H9 (cell line): ENCODE measurements around the gene MOB3B. TPM values are rescaled to one million over a fixed set of nuclear protein-coding genes. Genes with fewer than 3 reads are reported as not detected.

Experiments
- DNase-seq: peaks from one replicate; pipeline ENCODE4 v3.0.0-alpha.2; 2017
- H2AFZ ChIP-seq: one replicate; pipeline ENCODE4 v1.6.1; 2013; ENCODE audit warnings: mild to moderate bottlenecking, low read length, control low read depth, moderate library complexity
- H2AK5ac ChIP-seq: 2 replicates; pipeline ENCODE4 v1.6.1; 2013; ENCODE audit warnings: low read length, control low read depth, mixed read lengths; ENCODE audit not compliant: insufficient read length
- H2BK120ac ChIP-seq: one replicate; pipeline ENCODE4 v1.6.1; 2013; ENCODE audit warnings: low read depth, mild to moderate bottlenecking, low read length, control low read depth, inconsistent platforms; ENCODE audit not compliant: poor library complexity, severe bottlenecking
- H2BK12ac ChIP-seq: 2 replicates; pipeline ENCODE4 v1.6.1; 2013; ENCODE audit warnings: low read length, control low read depth, mixed read lengths, low read depth; ENCODE audit not compliant: insufficient read length
- H2BK15ac ChIP-seq: 2 replicates; pipeline ENCODE4 v1.6.1; 2013; ENCODE audit warnings: low read depth, low read length, control low read depth
- H2BK20ac ChIP-seq: one replicate; pipeline ENCODE4 v1.6.1; 2013; ENCODE audit warnings: low read depth, mild to moderate bottlenecking, low read length, control low read depth, inconsistent platforms; ENCODE audit not compliant: poor library complexity, severe bottlenecking
- H2BK5ac ChIP-seq: 2 replicates; pipeline ENCODE4 v1.6.1; 2013; ENCODE audit warnings: low read length, control low read depth, mixed read lengths; ENCODE audit not compliant: insufficient read length
- H3K14ac ChIP-seq: 2 replicates; pipeline ENCODE4 v1.6.1; 2013; ENCODE audit warnings: low read length, control low read depth; ENCODE audit not compliant: insufficient read depth
- H3K18ac ChIP-seq: 2 replicates; pipeline ENCODE4 v1.6.1; 2013; ENCODE audit warnings: low read depth, mild to moderate bottlenecking, mixed read lengths, low read length, control low read depth; ENCODE audit not compliant: insufficient read length
- H3K23ac ChIP-seq: 2 replicates; pipeline ENCODE4 v1.6.1; 2013; ENCODE audit warnings: low read length, control low read depth, mixed read lengths, low read depth; ENCODE audit not compliant: insufficient read length
- H3K23me2 ChIP-seq: 2 replicates; pipeline ENCODE4 v1.6.1; 2013; ENCODE audit warnings: low read depth, mild to moderate bottlenecking, mixed read lengths, low read length, control low read depth; ENCODE audit not compliant: insufficient read length, poor library complexity, severe bottlenecking
- H3K27ac ChIP-seq: 2 replicates; pipeline ENCODE4 v1.5.1; 2013; ENCODE audit warnings: low read length, control low read depth, mixed read lengths, low read depth; ENCODE audit not compliant: insufficient read length
- H3K27me3 ChIP-seq: 2 replicates; pipeline ENCODE4 v1.6.1; 2013; ENCODE audit warnings: low read length, control low read depth, inconsistent platforms; ENCODE audit not compliant: insufficient read depth
- H3K4ac ChIP-seq: 2 replicates; pipeline ENCODE4 v1.6.1; 2013; ENCODE audit warnings: low read depth, mild to moderate bottlenecking, control low read depth, inconsistent platforms, low read length, moderate library complexity
- H3K4me1 ChIP-seq: 2 replicates; pipeline ENCODE4 v1.6.1; 2013; ENCODE audit warnings: low read length, control low read depth, inconsistent platforms; ENCODE audit not compliant: insufficient read depth
- H3K4me2 ChIP-seq: 2 replicates; pipeline ENCODE4 v1.6.1; 2013; ENCODE audit warnings: low read length, control low read depth, mixed read lengths; ENCODE audit not compliant: insufficient read length, insufficient read depth
- H3K56ac ChIP-seq: 2 replicates; pipeline ENCODE4 v1.6.1; 2013; ENCODE audit warnings: low read depth, mild to moderate bottlenecking, mixed read lengths, low read length, control low read depth; ENCODE audit not compliant: insufficient read length
- H3K79me1 ChIP-seq: 2 replicates; pipeline ENCODE4 v1.6.1; 2013; ENCODE audit warnings: low read depth, mild to moderate bottlenecking, moderate library complexity, low read length, control low read depth, inconsistent platforms; ENCODE audit not compliant: insufficient read depth, poor library complexity, severe bottlenecking
- H3K79me2 ChIP-seq: 2 replicates; pipeline ENCODE4 v1.6.1; 2013; ENCODE audit warnings: low read length, control low read depth, inconsistent platforms; ENCODE audit not compliant: insufficient read depth
- H3K9ac ChIP-seq: 2 replicates; pipeline ENCODE4 v1.6.1; 2013; ENCODE audit warnings: low read length, control low read depth, mixed read lengths; ENCODE audit not compliant: insufficient read length; ENCODE audit errors: extremely low read depth
- H3K9me3 ChIP-seq: one replicate; pipeline ENCODE4 v1.6.1; 2013; ENCODE audit warnings: low read depth, low read length, inconsistent platforms; ENCODE audit not compliant: control insufficient read depth
- H3T11ph ChIP-seq: one replicate; pipeline ENCODE4 v1.6.1; 2013; ENCODE audit warnings: mild to moderate bottlenecking, low read length, control low read depth, inconsistent platforms
- H4K20me1 ChIP-seq: one replicate; pipeline ENCODE4 v1.6.1; 2013; ENCODE audit not compliant: control insufficient read depth, insufficient read length, insufficient read depth
- H4K5ac ChIP-seq: 2 replicates; pipeline ENCODE4 v1.6.1; 2013; ENCODE audit warnings: low read depth, mild to moderate bottlenecking, mixed read lengths, low read length, control low read depth; ENCODE audit not compliant: insufficient read length
- H4K8ac ChIP-seq: replicated peaks from 2 replicates; pipeline ENCODE4 v1.6.1; 2013; ENCODE audit warnings: low read length, control low read depth, mixed read lengths, low read depth; ENCODE audit not compliant: insufficient read length
- H4K91ac ChIP-seq: 2 replicates; pipeline ENCODE4 v1.6.1; 2013; ENCODE audit warnings: low read depth, mild to moderate bottlenecking, moderate library complexity, mixed read lengths, low read length, control low read depth; ENCODE audit not compliant: insufficient read length
- H3K27ac Mint-ChIP-seq, 3 experiments: 2 replicates in 2 of 3; 3 replicates in 1 of 3; pipeline ENCODE4 v1.8.0; 2020 to 2021; ENCODE audit warnings: mixed read lengths in 3 of 3, mild to moderate bottlenecking in 1 of 3, moderate library complexity in 1 of 3
- H3K27me3 Mint-ChIP-seq: 2 replicates; pipeline ENCODE4 v1.8.0; 2021; ENCODE audit warnings: low read depth, mild to moderate bottlenecking, moderate library complexity, mixed read lengths
- H3K36me3 Mint-ChIP-seq, 3 experiments: 2 replicates in 2 of 3; 3 replicates in 1 of 3; pipeline ENCODE4 v1.8.0; 2020 to 2021; ENCODE audit warnings: low read depth in 3 of 3, mixed read lengths in 3 of 3; ENCODE audit not compliant: insufficient read depth in 1 of 3
- H3K4me1 Mint-ChIP-seq, 2 experiments: 2 replicates each; pipeline ENCODE4 v1.8.0; 2020; ENCODE audit warnings: mixed read lengths in 2 of 2
- H3K4me3 Mint-ChIP-seq, 2 experiments: 2 replicates in 1 of 2; 3 replicates in 1 of 2; pipeline ENCODE4 v1.8.0; 2020 to 2021; ENCODE audit warnings: mild to moderate bottlenecking in 2 of 2, mixed read lengths in 2 of 2, moderate library complexity in 1 of 2
- H3K9me3 Mint-ChIP-seq, 2 experiments: 2 replicates in 1 of 2; 3 replicates in 1 of 2; pipeline ENCODE4 v1.8.0; 2020; ENCODE audit warnings: mild to moderate bottlenecking in 2 of 2, mixed read lengths in 2 of 2, moderate library complexity in 1 of 2
- CTCF ChIP-seq: fragments of 200-600 bp; sonication (generic); conservative IDR thresholded peaks from 3 replicates; pipeline ENCODE4 v1.8.0; 2021; ENCODE audit warnings: antibody characterized with exemption, mild to moderate bottlenecking
- WGBS: extraction: QIAGEN DNeasy Blood & Tissue Kit; methylation state at CpG from one replicate; pipeline ENCODE4 v1.1.7; 2013; ENCODE audit warnings: missing lambda C conversion rate, low lambda C conversion rate, mixed read lengths; ENCODE audit not compliant: insufficient read length; ENCODE audit errors: extremely low coverage; 5-methylcytosine and 5-hydroxymethylcytosine counted together
- total RNA-seq: library from RNA; stranded (reverse); gene quantifications from 2 replicates; pipeline ENCODE4 v1.2.1, GENCODE V29; 2021

The MOB3B gene
- total RNA-seq, 1 experiment from 2014 or later: 9.8 TPM

- Mint-ChIP-seq H3K9me3 (peaks cover 3% of the 10 kb centered on the region in 2 experiments; a peak in 3 of 5 replicates), H3K4me3 (no peak overlapping the region), H3K27ac (no peak overlapping the region), H3K4me1 (peaks cover 9 to 19% of the 10 kb centered on the region in 2 experiments), H3K36me3 (peaks cover 6 to 26% (median 6%) of the 10 kb centered on the region in 3 experiments; a peak in 6 of 7 replicates), H3K27me3 (peaks cover 2% of the 10 kb centered on the region; the same call in 1 of the 2 replicates)
- Histone ChIP-seq H3K4ac (no peak overlapping the region), H3K14ac (no peak overlapping the region), H3K79me2 (no peaks in the 10 kb centered on the region), H3T11ph (no peak overlapping the region), H3K79me1 (no peaks in the 10 kb centered on the region), H2BK15ac (no peak overlapping the region), H2AK5ac (no peak overlapping the region), H3K9me3 (peaks cover 6% of the 10 kb centered on the region), H3K23ac (no peak overlapping the region), H4K91ac (no peak overlapping the region), H3K9ac (no peak overlapping the region), H3K4me1 (peaks cover 5% of the 10 kb centered on the region; the same call in 1 of the 2 replicates), H4K5ac (no peak overlapping the region), H2AFZ (no peak overlapping the region), H2BK120ac (no peak overlapping the region), H4K8ac (no peak overlapping the region), H3K23me2 (no peaks in the 10 kb centered on the region), H2BK20ac (no peak overlapping the region), H2BK5ac (no peak overlapping the region), H3K4me2 (no peak overlapping the region), H4K20me1 (no peaks in the 10 kb centered on the region), H3K27me3 (no peaks in the 10 kb centered on the region), H2BK12ac (no peak overlapping the region), H3K27ac (no peak overlapping the region), H3K56ac (no peak overlapping the region), H3K18ac (no peak overlapping the region)
- DNase-seq: no peak
- no CpG with 5 or more reads among the region's 9 CpGs for WGBS
- TF ChIP-seq CTCF: no peak
These were observed 200.3 kb downstream of the MOB3B start for GRCh38 chr9:27329291-27329690.
